HUES48 (cell line): ENCODE data around the gene PCLO.
"Not testable (repeated sequence)": the region's sequence is repeated elsewhere in the genome, so short reads cannot be mapped to it uniquely, and the experiment has no call there.

Experiments
- H3K27ac ChIP-seq: one replicate; pipeline ENCODE4 v1.7.0; 2013; ENCODE audit warnings: low read depth, low read length, inconsistent platforms
- H3K27me3 ChIP-seq: 2 replicates; pipeline ENCODE4 v1.6.1; 2013; ENCODE audit warnings: mild to moderate bottlenecking, low read length; ENCODE audit not compliant: control insufficient read depth, insufficient read depth
- H3K36me3 ChIP-seq: 2 replicates; pipeline ENCODE4 v1.6.1; 2013; ENCODE audit warnings: low read length; ENCODE audit not compliant: control insufficient read depth, insufficient read depth
- H3K4me1 ChIP-seq: 2 replicates; pipeline ENCODE4 v1.6.1; 2013; ENCODE audit warnings: mild to moderate bottlenecking, low read length; ENCODE audit not compliant: control insufficient read depth, insufficient read depth
- H3K4me3 ChIP-seq: 2 replicates; pipeline ENCODE4 v1.5.1; 2013; ENCODE audit warnings: mild to moderate bottlenecking, low read depth, low read length
- H3K9ac ChIP-seq: 2 replicates; pipeline ENCODE4 v1.6.1; 2013; ENCODE audit warnings: mild to moderate bottlenecking, low read depth, low read length, moderate library complexity
- H3K9me3 ChIP-seq: 2 replicates; pipeline ENCODE4 v1.6.1; 2013; ENCODE audit warnings: low read length; ENCODE audit not compliant: control insufficient read depth, insufficient read depth

Gene PCLO

GRCh38 chr7:82906502-82906901 lies 256.2 kb downstream of the PCLO start:
- no peaks in the 10 kb centered on the region for H3K4me1 ChIP-seq
- H3K36me3 ChIP-seq, result no peaks in the 10 kb centered on the region
- H3K9ac ChIP-seq, result no peak overlapping the region
- H3K27me3 ChIP-seq, result no peaks in the 10 kb centered on the region
- no peak overlapping the region for H3K27ac ChIP-seq
- H3K4me3 ChIP-seq, result no peak overlapping the region
- H3K9me3 ChIP-seq, result no peaks in the 10 kb centered on the region

DNA sequence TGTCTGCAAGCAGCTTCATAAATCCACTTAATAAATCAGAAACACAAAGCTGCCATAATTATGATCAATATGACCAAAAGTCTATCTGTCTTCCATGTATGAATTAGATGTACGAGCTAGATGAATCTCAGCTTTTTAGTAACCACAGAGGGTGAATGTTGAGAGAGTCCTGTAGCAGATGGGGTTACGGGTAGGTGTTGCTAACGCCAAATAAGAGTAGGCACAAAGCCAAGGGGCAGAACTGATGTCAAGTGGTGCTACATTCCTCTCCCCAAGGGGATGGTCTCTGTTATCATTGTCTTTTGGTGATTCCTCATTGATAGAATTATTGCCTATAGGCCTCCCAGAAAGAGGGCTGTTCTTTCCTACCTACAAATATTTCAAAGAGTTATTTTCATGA lies 257.8 kb downstream of the PCLO start:
- H3K4me3 ChIP-seq, result no peak overlapping the region
- H3K27me3 ChIP-seq, result no peaks in the 10 kb centered on the region
- no peaks in the 10 kb centered on the region for H3K9me3 ChIP-seq
- H3K27ac ChIP-seq, result no peak overlapping the region
- no peak overlapping the region for H3K9ac ChIP-seq
- H3K36me3 ChIP-seq, result no peaks in the 10 kb centered on the region
- H3K4me1 ChIP-seq, result no peaks in the 10 kb centered on the region

GRCh38 chr7:82901098-82901497 lies 261.6 kb downstream of the PCLO start:
- not testable (repeated sequence) for H3K9me3 ChIP-seq, H3K36me3 ChIP-seq, H3K27ac ChIP-seq, H3K27me3 ChIP-seq, H3K9ac ChIP-seq, H3K4me3 ChIP-seq, H3K4me1 ChIP-seq

GRCh38 chr7:82897500-82897899 lies 265.2 kb downstream of the PCLO start:
- Histone ChIP-seq H3K9ac (no peak overlapping the region), H3K9me3 (no peaks in the 10 kb centered on the region), H3K27me3 (no peaks in the 10 kb centered on the region), H3K4me3 (no peak overlapping the region), H3K36me3 (no peaks in the 10 kb centered on the region), H3K4me1 (no peaks in the 10 kb centered on the region), H3K27ac (no peak overlapping the region)

GRCh38 chr7:82894341-82894740 lies 268.3 kb downstream of the PCLO start:
- H3K36me3 ChIP-seq, H3K27me3 ChIP-seq, H3K9ac ChIP-seq, H3K27ac ChIP-seq, H3K4me3 ChIP-seq, H3K4me1 ChIP-seq, H3K9me3 ChIP-seq: not testable (repeated sequence)

DNA sequence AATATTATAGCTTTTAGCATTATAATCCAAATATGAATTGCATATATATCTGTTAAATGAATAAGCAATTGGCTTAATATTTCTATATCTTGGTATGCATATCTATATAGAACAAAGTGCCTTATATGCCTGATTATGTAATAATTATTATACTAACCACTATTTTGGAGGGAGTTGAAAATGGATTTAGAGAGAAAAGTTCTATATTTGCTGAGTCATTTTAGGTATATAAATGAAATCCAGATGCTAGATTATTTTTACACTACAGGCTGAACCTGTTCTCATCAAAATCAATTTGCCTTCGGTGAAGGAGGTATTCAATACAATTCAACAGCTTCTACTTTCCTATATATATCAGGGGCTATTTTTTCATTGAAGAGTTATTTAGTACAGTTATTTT lies 276.4 kb downstream of the PCLO start:
- H3K9ac ChIP-seq, result no peak overlapping the region
- H3K27ac ChIP-seq, result no peak overlapping the region
- H3K9me3 ChIP-seq, result no peaks in the 10 kb centered on the region
- H3K4me1 ChIP-seq, result no peaks in the 10 kb centered on the region
- H3K36me3 ChIP-seq, result no peaks in the 10 kb centered on the region
- H3K4me3 ChIP-seq, result no peak overlapping the region
- no peaks in the 10 kb centered on the region for H3K27me3 ChIP-seq

GRCh38 chr7:82865856-82866255 lies 296.8 kb downstream of the PCLO start:
- Histone ChIP-seq H3K36me3 (no peaks in the 10 kb centered on the region), H3K27ac (no peak overlapping the region)

GRCh38 chr7:82859106-82859850 lies 303.4 kb downstream of the PCLO start:
- H3K9ac ChIP-seq, result no peak overlapping the region

More at GRCh38 chr7:82865856-82866255, 296.8 kb downstream of the PCLO start:
- H3K27me3 ChIP-seq, result no peaks in the 10 kb centered on the region
- H3K4me3 ChIP-seq, result no peak overlapping the region
- H3K9ac ChIP-seq, result no peak overlapping the region
- H3K4me1 ChIP-seq, result no peaks in the 10 kb centered on the region
- H3K9me3 ChIP-seq, result no peaks in the 10 kb centered on the region

DNA sequence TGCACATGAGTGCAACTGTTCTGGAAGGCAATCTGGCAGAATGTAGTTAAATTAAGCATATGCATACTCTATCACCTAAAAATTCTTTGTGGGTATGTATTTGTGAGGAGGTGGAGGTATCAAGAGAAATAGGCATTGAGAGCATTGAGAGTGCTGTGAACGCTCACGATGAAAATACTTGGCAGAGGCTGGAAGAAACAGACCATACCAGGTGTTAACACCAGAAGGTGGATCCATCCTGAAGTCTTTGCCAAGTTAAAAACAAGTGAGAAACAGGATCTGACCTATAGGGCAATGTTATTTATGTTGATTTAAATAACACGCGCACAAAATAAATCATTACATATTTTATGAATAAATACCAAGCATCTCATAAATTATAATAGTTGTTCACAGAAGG lies 311.6 kb downstream of the PCLO start:
- Histone ChIP-seq H3K9me3 (no peaks in the 10 kb centered on the region), H3K36me3 (no peaks in the 10 kb centered on the region), H3K27ac (no peak overlapping the region), H3K4me1 (no peaks in the 10 kb centered on the region; the same call in 1 of the 2 replicates), H3K9ac (no peak overlapping the region), H3K4me3 (no peak overlapping the region), H3K27me3 (no peaks in the 10 kb centered on the region)

More at GRCh38 chr7:82859106-82859850, 303.4 kb downstream of the PCLO start:
- Histone ChIP-seq H3K9me3 (no peaks in the 10 kb centered on the region), H3K4me1 (no peaks in the 10 kb centered on the region), H3K27ac (no peak overlapping the region), H3K4me3 (no peak overlapping the region), H3K36me3 (no peaks in the 10 kb centered on the region), H3K27me3 (no peaks in the 10 kb centered on the region)

GRCh38 chr7:82841828-82842227 lies 320.9 kb downstream of the PCLO start:
- Histone ChIP-seq H3K9me3 (no peaks in the 10 kb centered on the region), H3K4me3 (no peak overlapping the region), H3K36me3 (no peaks in the 10 kb centered on the region), H3K4me1 (peaks cover 24% of the 10 kb centered on the region), H3K27ac (no peak overlapping the region), H3K9ac (no peak overlapping the region), H3K27me3 (no peaks in the 10 kb centered on the region)

DNA sequence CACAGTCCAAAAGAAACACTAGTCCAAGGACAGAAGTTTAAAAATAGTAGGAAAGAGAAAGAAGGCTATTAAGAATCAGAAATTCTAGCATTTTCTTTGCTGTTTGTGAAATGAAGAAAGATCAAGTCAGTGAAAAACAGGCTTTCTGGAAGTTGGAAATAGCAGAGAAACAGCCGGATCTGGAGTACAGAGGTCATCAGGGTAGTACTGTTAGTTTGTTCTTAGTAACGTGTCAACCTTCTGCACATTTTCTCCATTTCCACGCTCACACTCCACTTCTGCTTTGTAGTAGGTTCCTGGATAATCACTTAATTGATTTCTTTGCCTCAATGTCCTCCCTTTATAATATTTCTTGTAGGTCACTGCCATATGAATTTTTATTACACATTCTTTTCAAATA lies 322.6 kb downstream of the PCLO start:
- peak overlapping the region; percentile 49 for H3K27ac ChIP-seq
- no peaks in the 10 kb centered on the region for H3K27me3 ChIP-seq
- no peak overlapping the region for H3K9ac ChIP-seq
- H3K4me1 ChIP-seq, result peaks cover 20% of the 10 kb centered on the region
- H3K9me3 ChIP-seq, result no peaks in the 10 kb centered on the region
- H3K4me3 ChIP-seq, result no peak overlapping the region
- no peaks in the 10 kb centered on the region for H3K36me3 ChIP-seq
